ENCODE results near the gene JAK1. TPM values are rescaled to one million over a fixed set of nuclear protein-coding genes. Genes with fewer than 3 reads are reported as not detected.

JAK1 gene
- total RNA-seq, 4 donors from 2014 or later, result 59.7 to 92.7 (median 64.1) TPM

- Histone ChIP-seq H3K4me1 (peaks cover 0 to 5% (median 0%) of the 10 kb centered on the region in 3 donors), H3K9me3 (no peaks in the 10 kb centered on the region), H3K27me3 (no peaks in the 10 kb centered on the region), H3K36me3 (peaks cover 0 to 6% (median 0%) of the 10 kb centered on the region in 3 donors), H3K4me3 (no peak overlapping the region), H3K27ac (no peak overlapping the region)
- TF ChIP-seq POLR2A (IDR thresholded peaks at IDR 0.05) (no peak), CTCF (IDR thresholded peaks at IDR 0.05) (no peak)
- intact Hi-C loops (cut with DNase I), result no loop called here
- 94 to 98% methylated on average over 3 of the region's 3 CpGs for WGBS, 2 donors
- DNase-seq, result no peak
Measured at GRCh38 chr1:64976361-64976760, 10.0 kb upstream of the JAK1 start.

- 80 to 89% methylated on average over 5 of the region's 5 CpGs for WGBS, 2 donors
- H3K4me3 ChIP-seq, result no peak overlapping the region
- H3K36me3 ChIP-seq, result peaks cover 0 to 6% (median 0%) of the 10 kb centered on the region in 3 donors
- H3K9me3 ChIP-seq, result no peaks in the 10 kb centered on the region
- no peaks in the 10 kb centered on the region for H3K27me3 ChIP-seq
- intact Hi-C loops (cut with DNase I), result no loop called here
- DNase-seq, result no peak
- no peaks in the 10 kb centered on the region for H3K4me1 ChIP-seq
- TF ChIP-seq CTCF (IDR thresholded peaks at IDR 0.05) (no peak), POLR2A (IDR thresholded peaks at IDR 0.05) (no peak)
- no peak overlapping the region for H3K27ac ChIP-seq
Measured at GRCh38 chr1:64975740-64976139, 9.4 kb upstream of the JAK1 start.

- intact Hi-C loops (cut with DNase I), result no loop called here
- no peak for DNase-seq
- TF ChIP-seq CTCF (IDR thresholded peaks at IDR 0.05) (no peak), POLR2A (IDR thresholded peaks at IDR 0.05) (no peak)
- WGBS, 2 donors, result 38 to 90% methylated on average over 1 of the region's 1 CpG
- Histone ChIP-seq H3K27me3 (no peaks in the 10 kb centered on the region), H3K4me1 (no peaks in the 10 kb centered on the region), H3K27ac (no peak overlapping the region), H3K9me3 (no peaks in the 10 kb centered on the region), H3K4me3 (no peak overlapping the region), H3K36me3 (peaks cover 0 to 6% (median 0%) of the 10 kb centered on the region in 3 donors)
Measured at GRCh38 chr1:64975127-64975526, 8.8 kb upstream of the JAK1 start.

GRCh38 chr1:64974288-64974825, 8.0 kb upstream of the JAK1 start:
- TF ChIP-seq POLR2A (IDR thresholded peaks at IDR 0.05) (no peak), CTCF (IDR thresholded peaks at IDR 0.05) (no peak)
- Histone ChIP-seq H3K9me3 (no peaks in the 10 kb centered on the region), H3K36me3 (peaks cover 0 to 6% (median 0%) of the 10 kb centered on the region in 3 donors), H3K4me3 (no peak overlapping the region), H3K27ac (no peak overlapping the region), H3K4me1 (peaks cover 0 to 5% (median 4%) of the 10 kb centered on the region in 3 donors), H3K27me3 (no peaks in the 10 kb centered on the region)
- DNase-seq, result no peak
- intact Hi-C loops (cut with DNase I), result no loop called here
- 53 to 75% methylated on average over 2 of the region's 2 CpGs for WGBS, 2 donors

GRCh38 chr1:64973061-64973647, 6.8 kb upstream of the JAK1 start:
- no peak overlapping the region for H3K27ac ChIP-seq
- no peak for TF ChIP-seq POLR2A (IDR thresholded peaks at IDR 0.05)
- TF ChIP-seq CTCF (IDR thresholded peaks at IDR 0.05), result no peak
- no peaks in the 10 kb centered on the region for H3K27me3 ChIP-seq
- WGBS, 2 donors, result 73 to 82% methylated on average over 3 of the region's 3 CpGs
- DNase-seq, result no peak
- intact Hi-C loops (cut with DNase I), result no loop called here
- no peak overlapping the region for H3K4me3 ChIP-seq
- no peaks in the 10 kb centered on the region for H3K9me3 ChIP-seq
- no peaks in the 10 kb centered on the region for H3K36me3 ChIP-seq
- peaks cover 0 to 8% (median 5%) of the 10 kb centered on the region in 3 donors for H3K4me1 ChIP-seq
